GM12878 (cell line): Measurements from ENCODE around the gene THY1. TPM values are rescaled to one million over a fixed set of nuclear protein-coding genes. Genes with fewer than 3 reads are reported as not detected.

Experiments used
- ATAC-seq: fragments of 200-7000 bp; cut with Tn5 transposase; 3 replicates; pipeline ENCODE4 v1.9.1; 2020; ENCODE audit warnings: mild to moderate bottlenecking, moderate library complexity
- BruUV-seq: library from RNA; stranded (reverse); fragments of 400-500 nt; replicated peaks from 2 replicates; lab custom pipeline; 2021; lab: Mats Ljungman, UMichigan
- CTCF ChIA-PET: fragments of 300-600 bp; sonication (Branson Sonifier 250); formaldehyde crosslinking; extraction: SDS; loops from one replicate; lab custom pipeline; 2021; ENCODE audit warnings: inconsistent platforms; lab: Yijun Ruan, JAX
- POLR2A ChIA-PET: fragments of 350-600 bp; formaldehyde crosslinking; extraction: SDS; loops from one replicate; lab custom pipeline; 2021; ENCODE audit warnings: inconsistent platforms; lab: Charles Lee
- RAD21 ChIA-PET: fragments of 300-600 bp; sonication (Branson Sonifier 250); formaldehyde crosslinking; loops from one replicate; lab custom pipeline; 2023; ENCODE audit warnings: antibody characterized with exemption; ENCODE audit not compliant: unreplicated experiment; lab: Charles Lee
- SMC1A ChIA-PET: fragments of 300-600 bp; sonication (Branson Sonifier 250); formaldehyde crosslinking; loops from one replicate; lab custom pipeline; 2023; ENCODE audit not compliant: unreplicated experiment, uncharacterized antibody; lab: Charles Lee
- DNase-seq: peaks from one replicate; pipeline ENCODE4 v3.0.0-alpha.2; 2011; ENCODE audit warnings: low read depth, low spot score
- FAIRE-seq: peaks from 3 replicates; lab custom pipeline; 2011; peaks lifted over from hg19 to GRCh38; lab: Jason Lieb, UNC
- H2AFZ ChIP-seq: 2 replicates; pipeline ENCODE4 v1.6.0; 2011; ENCODE audit warnings: low read depth, low read length, control low read depth; ENCODE audit not compliant: control insufficient read depth
- H3K27ac ChIP-seq: 2 replicates; pipeline ENCODE4 v1.5.1; 2011; ENCODE audit warnings: control low read depth; ENCODE audit not compliant: control insufficient read depth, insufficient read depth
- H3K27me3 ChIP-seq, 2 experiments: replicated peaks in 1 of 2; 2 replicates each; pipeline versions ENCODE4 v1.6.0 to v1.6.1; 2011; ENCODE audit warnings: low read length in 1 of 2; ENCODE audit not compliant: control insufficient read depth in 2 of 2, insufficient read depth in 2 of 2
- H3K36me3 ChIP-seq, 2 experiments: 2 replicates each; pipeline ENCODE4 v1.5.1; 2011; ENCODE audit warnings: low read length in 1 of 2; ENCODE audit not compliant: control insufficient read depth in 2 of 2, insufficient read depth in 2 of 2
- H3K4me1 ChIP-seq: 2 replicates; pipeline ENCODE4 v1.6.1; 2011; ENCODE audit warnings: mild to moderate bottlenecking, low read length, moderate library complexity, mixed read lengths; ENCODE audit not compliant: control insufficient read depth, insufficient read depth
- H3K4me2 ChIP-seq: 2 replicates; pipeline ENCODE4 v1.6.0; 2011; ENCODE audit warnings: control low read depth; ENCODE audit not compliant: control insufficient read depth, insufficient read depth
- H3K4me3 ChIP-seq: fragments of 200-600 bp; sonication (generic); 2 replicates; pipeline ENCODE4 v1.5.1; 2016
- H3K79me2 ChIP-seq: 2 replicates; pipeline ENCODE4 v1.6.0; 2011; ENCODE audit warnings: low read length; ENCODE audit not compliant: control insufficient read depth, insufficient read depth
- H3K9ac ChIP-seq: 2 replicates; pipeline ENCODE4 v1.8.0; 2011; ENCODE audit warnings: low read length, control low read depth, mixed read lengths; ENCODE audit not compliant: control insufficient read depth, insufficient read depth
- H3K9me3 ChIP-seq: replicated peaks from 3 replicates; pipeline ENCODE4 v1.5.1; 2011; ENCODE audit warnings: mild to moderate bottlenecking, low read length; ENCODE audit not compliant: control insufficient read depth, insufficient read depth
- H4K20me1 ChIP-seq: 2 replicates; pipeline ENCODE4 v1.6.0; 2011; ENCODE audit not compliant: control insufficient read depth, insufficient read depth
- CHD1 ChIP-seq: IDR thresholded peaks from 2 replicates; pipeline ENCODE4 v1.6.1; 2012; ENCODE audit warnings: low read depth, low read length, improper control_type of control experiment
- DPF2 ChIP-seq: fragments of 450-650 bp; IDR thresholded peaks from 2 replicates; pipeline ENCODE4 v1.6.1; 2017; ENCODE audit warnings: mild to moderate bottlenecking
- EP300 ChIP-seq, 2 experiments: fragments of 150-350 bp in 1 of 2; IDR thresholded peaks; 2 replicates each; pipeline ENCODE4 v1.6.1; 2011 to 2012; ENCODE audit warnings: low read depth in 2 of 2, low read length in 2 of 2, borderline replicate concordance in 1 of 2, improper control_type of control experiment in 1 of 2, inconsistent platforms in 1 of 2; ENCODE audit not compliant: control insufficient read depth in 1 of 2
- LARP7 ChIP-seq: fragments of 450-650 bp; IDR thresholded peaks from 2 replicates; pipeline ENCODE4 v1.6.1; 2017; ENCODE audit warnings: mild to moderate bottlenecking
- MEF2A ChIP-seq: IDR thresholded peaks from 2 replicates; pipeline ENCODE4 v1.6.1; 2011; ENCODE audit warnings: low read depth, mild to moderate bottlenecking, low read length, moderate library complexity; ENCODE audit not compliant: insufficient read depth
- MEF2B ChIP-seq: fragments of 450-650 bp; IDR thresholded peaks from 2 replicates; pipeline ENCODE4 v1.6.1; 2018; ENCODE audit warnings: mild to moderate bottlenecking, moderate library complexity; ENCODE audit not compliant: partially characterized antibody, poor library complexity, severe bottlenecking
- MLLT1 ChIP-seq: fragments of 450-650 bp; IDR thresholded peaks from 2 replicates; pipeline ENCODE4 v1.6.1; 2016; ENCODE audit warnings: mild to moderate bottlenecking
- MYB ChIP-seq: fragments of 150-350 bp; IDR thresholded peaks from 2 replicates; pipeline ENCODE4 v1.6.1; 2014; ENCODE audit warnings: mild to moderate bottlenecking, low read depth, low read length, borderline replicate concordance
- POLR2AphosphoS2 ChIP-seq: IDR thresholded peaks from 2 replicates; pipeline ENCODE4 v1.6.1; 2011; ENCODE audit warnings: low read depth, mild to moderate bottlenecking, low read length, improper control_type of control experiment, moderate library complexity
- SIX5 ChIP-seq: IDR thresholded peaks from 2 replicates; pipeline ENCODE4 v1.6.1; 2011; ENCODE audit warnings: mild to moderate bottlenecking, low read depth, low read length, moderate library complexity; ENCODE audit not compliant: severe bottlenecking
- SP1 ChIP-seq: IDR thresholded peaks from one replicate; pipeline ENCODE4 v1.6.1; 2011; ENCODE audit warnings: low read depth, low read length
- USF1 ChIP-seq: IDR thresholded peaks from 2 replicates; pipeline ENCODE4 v1.6.1; 2011; ENCODE audit warnings: borderline replicate concordance, low read depth, mild to moderate bottlenecking, moderate library complexity, mixed read lengths, low read length; ENCODE audit not compliant: insufficient read depth; ENCODE audit errors: extremely low read length
- WRNIP1 ChIP-seq: IDR thresholded peaks from 2 replicates; pipeline ENCODE4 v1.6.1; 2011; ENCODE audit warnings: low read depth, low read length, improper control_type of control experiment, borderline replicate concordance
- YBX1 ChIP-seq: fragments of 450-650 bp; IDR thresholded peaks from 2 replicates; pipeline ENCODE4 v1.6.1; 2016; ENCODE audit warnings: antibody characterized with exemption
- WGBS: methylation state at CpG from one replicate; pipeline ENCODE4 v1.1.6; 2016; ENCODE audit warnings: low lambda C conversion rate; ENCODE audit not compliant: insufficient replicate concordance, insufficient coverage; ENCODE audit errors: missing lambda C conversion rate; 5-methylcytosine and 5-hydroxymethylcytosine counted together
- in situ Hi-C: fragments of 300-500 bp; cut with MboI; formaldehyde crosslinking; loops from 9 replicates; pipeline ENCODE4 v1.14.3; 2018; ENCODE audit warnings: mixed read lengths
- intact Hi-C: fragments of 100-400 bp; cut with micrococcal nuclease; formaldehyde crosslinking; loops from one replicate; pipeline ENCODE4 v1.14.2; 2022; ENCODE audit not compliant: unreplicated experiment
- polyA plus RNA-seq, 11 experiments: library from polyadenylated mRNA; depleted of rRNA in 4 of 11; unstranded in 6 of 11; stranded (reverse) in 5 of 11; fragments of >200 nt; fragmentation: Nextera tagmentation in 4 of 11; fragmentation: Illumina TruSeq in 1 of 11; extraction: Ambion mirVana in 4 of 11; extraction: Trizol in 1 of 11; gene quantifications; 1 replicate in 1 of 11; 2 replicates in 10 of 11; pipeline versions ENCODE4 v1.2.1 to v1.2.3, GENCODE V29; 2011 to 2016; ENCODE audit warnings: inconsistent platforms in 2 of 11, missing spikeins in 2 of 11, low read depth in 1 of 11
- total RNA-seq, 4 experiments: library from RNA; depleted of rRNA in 3 of 4; stranded (reverse); fragments of >200 nt in 3 of 4; fragmentation: Illumina TruSeq in 1 of 4; extraction: Trizol in 1 of 4; gene quantifications; 2 replicates each; pipeline versions ENCODE4 v1.2.1 to v1.2.3, GENCODE V29; 2013 to 2021

The THY1 gene
- total and polyA plus RNA-seq, 10 of the 15 experiments (the other 5 are each of a cell fraction or from before 2014, with no cell fraction given), result 0.86 to 20.1 (median 3.2) TPM

GRCh38 chr11:119445850-119446249, 22.9 kb upstream of the THY1 start:
- BruUV-seq, result no TSS peak
- H3K4me3 ChIP-seq, result no peak overlapping the region
- ATAC-seq (no peak), FAIRE-seq (no peak), DNase-seq (no peak)
- TF ChIP-seq POLR2AphosphoS2, result no peak
- TF ChIP-seq WRNIP1, result no peak
- TF ChIP-seq USF1, result no peak
- TF ChIP-seq MEF2A, result no peak
- no peak for TF ChIP-seq MYB
- TF ChIP-seq CHD1, result no peak
- TF ChIP-seq SP1, result no peak
- no peak for TF ChIP-seq MLLT1
- TF ChIP-seq LARP7, result no peak
- TF ChIP-seq SIX5, result no peak
- no peak for TF ChIP-seq DPF2
- no peak for TF ChIP-seq YBX1
- TF ChIP-seq EP300 (IDR thresholded peaks at IDR 0.05; ENCODE audit: borderline replicate concordance in 1 of 2, control insufficient read depth in 1 of 2, low read depth in 2 of 2, low read length in 2 of 2), result no peak
- TF ChIP-seq MEF2B, result no peak
- no peaks in the 10 kb centered on the region for H3K79me2 ChIP-seq
- SMC1A ChIA-PET, result no interaction called here
- POLR2A ChIA-PET, result no interaction called here
- H4K20me1 ChIP-seq, result no peaks in the 10 kb centered on the region
- H3K36me3 ChIP-seq, result no peaks in the 10 kb centered on the region
- no peak overlapping the region for H2AFZ ChIP-seq
- in situ Hi-C loops (no loop called here), intact Hi-C loops (no loop called here)
- peaks cover 4% of the 10 kb centered on the region for H3K4me1 ChIP-seq
- RAD21 ChIA-PET, result no interaction called here
- H3K9me3 ChIP-seq, result no peaks in the 10 kb centered on the region
- H3K27me3 ChIP-seq, result peaks cover 0 to 2% of the 10 kb centered on the region in 2 experiments; a peak in 2 of 4 replicates
- H3K27ac ChIP-seq, result no peak overlapping the region
- CTCF ChIA-PET, result no interaction called here
- H3K4me2 ChIP-seq, result no peak overlapping the region
- 33% methylated on average over 4 of the region's 4 CpGs for WGBS
- H3K9ac ChIP-seq, result no peak overlapping the region
